DMS114 treated with DMSO at 0.1 percent for 48 hours (cell line): ENCODE measurements around the gene SLC10A7.

Experiments
- DNase-seq: peaks from one replicate; lab custom pipeline; 2025; ENCODE audit not compliant: unreplicated experiment; lab: John Stamatoyannopoulos, UW

Gene SLC10A7

DNA sequence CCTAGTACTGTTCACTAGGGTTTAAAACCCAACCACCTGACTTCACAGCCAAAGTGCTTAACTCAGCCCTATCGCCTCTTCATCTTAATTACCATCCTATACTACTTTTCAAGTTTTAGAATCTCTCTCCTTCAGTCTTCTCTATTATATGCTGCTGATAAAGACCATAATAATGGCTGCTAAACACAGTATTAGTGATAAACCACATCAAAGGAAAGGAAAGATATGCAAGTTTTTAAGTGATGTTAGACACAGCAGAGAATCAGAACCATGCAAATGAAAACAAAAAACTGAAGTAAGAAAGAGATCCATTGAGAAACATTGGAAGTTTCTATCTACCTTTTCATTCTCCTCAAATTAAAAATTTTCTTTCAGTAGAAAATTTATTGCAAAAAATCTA, 206.6 kb downstream of the SLC10A7 start:
- no peak for DNase-seq

DNA sequence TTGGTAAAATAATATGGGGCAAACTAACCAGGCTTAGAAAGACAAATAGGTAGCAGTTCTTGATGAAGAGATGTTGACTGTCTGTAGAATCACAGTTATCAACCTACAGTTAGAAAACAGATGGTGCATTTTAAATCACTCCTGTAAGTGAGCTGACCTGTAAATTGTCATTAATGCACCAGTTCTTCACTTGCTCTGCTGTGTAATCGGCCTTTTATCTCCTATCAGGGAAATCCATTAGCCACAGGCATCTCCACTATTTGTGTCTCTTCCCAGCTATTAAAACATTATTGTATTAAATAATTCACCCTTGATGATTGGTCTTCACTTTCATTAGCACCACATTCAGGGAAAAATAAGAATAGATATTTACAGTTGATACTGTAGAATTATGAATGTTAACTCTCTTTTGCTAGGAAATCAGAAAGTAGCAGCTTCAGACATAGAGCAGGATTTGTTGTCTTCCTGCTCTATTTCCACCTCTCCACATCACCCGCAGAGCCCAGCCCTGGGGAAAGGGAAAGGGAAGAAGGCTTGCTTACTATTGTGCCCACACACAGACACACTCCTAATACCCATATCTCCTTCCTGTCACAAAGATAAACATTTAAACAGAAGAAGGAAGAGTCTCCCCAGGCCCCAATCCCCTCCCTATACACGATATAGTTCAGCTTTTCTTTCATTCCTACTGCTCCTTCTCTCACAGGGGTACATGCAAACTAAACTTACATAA, 210.3 kb downstream of the SLC10A7 start:
- DNase-seq = no peak

DNA sequence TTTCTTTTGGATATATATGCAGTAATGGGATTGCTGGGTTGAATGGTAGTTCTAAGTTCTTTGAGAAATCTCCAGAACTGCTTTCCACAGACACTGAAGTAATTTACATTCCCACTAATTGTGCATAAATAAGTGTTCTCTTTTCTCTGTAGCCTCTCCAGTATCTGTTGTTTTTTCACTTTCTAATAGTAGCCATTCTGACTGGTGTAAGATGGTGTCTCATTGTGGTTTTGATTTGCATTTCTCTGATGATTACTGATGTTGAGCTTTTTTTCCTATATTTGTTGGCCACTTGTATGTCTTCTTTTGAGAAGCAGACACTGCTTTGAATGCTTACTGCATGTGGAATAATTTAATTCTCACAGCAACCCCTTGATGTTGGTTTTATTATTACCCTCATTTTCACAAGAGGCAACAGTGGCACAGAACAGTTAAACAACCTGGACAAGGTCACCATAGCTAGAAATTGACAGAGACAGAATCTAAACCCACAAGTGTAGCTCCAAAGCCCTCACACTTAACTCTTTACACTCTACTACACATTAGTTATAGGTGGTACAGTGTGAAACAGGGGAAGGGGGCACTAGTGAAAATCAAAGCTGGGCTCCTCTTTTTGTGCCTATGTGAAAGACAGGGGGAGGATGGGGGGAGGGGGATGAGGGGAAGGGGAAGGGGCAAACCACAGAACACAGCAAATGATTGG, 211.3 kb downstream of the SLC10A7 start:
- DNase-seq = no peak

DNA sequence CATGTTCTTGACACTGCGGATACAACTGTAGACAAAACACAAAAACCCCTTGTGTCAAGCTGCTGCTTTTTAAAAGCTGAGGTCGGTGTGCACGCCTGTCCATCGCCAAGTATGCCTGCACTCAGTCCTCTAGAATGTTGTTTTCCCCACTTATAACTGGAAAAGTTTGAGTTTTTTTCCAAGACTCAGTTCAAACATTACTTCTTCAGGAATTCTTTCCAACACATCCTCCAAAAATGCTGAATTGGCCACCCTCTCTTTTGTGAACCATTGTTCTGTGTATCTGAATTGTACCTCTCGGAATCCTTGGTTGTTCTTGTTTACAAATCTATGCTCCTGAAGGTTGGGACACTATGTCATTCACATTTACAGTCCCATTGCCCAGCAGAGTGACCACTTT, 212.8 kb downstream of the SLC10A7 start:
- no peak for DNase-seq

DNA sequence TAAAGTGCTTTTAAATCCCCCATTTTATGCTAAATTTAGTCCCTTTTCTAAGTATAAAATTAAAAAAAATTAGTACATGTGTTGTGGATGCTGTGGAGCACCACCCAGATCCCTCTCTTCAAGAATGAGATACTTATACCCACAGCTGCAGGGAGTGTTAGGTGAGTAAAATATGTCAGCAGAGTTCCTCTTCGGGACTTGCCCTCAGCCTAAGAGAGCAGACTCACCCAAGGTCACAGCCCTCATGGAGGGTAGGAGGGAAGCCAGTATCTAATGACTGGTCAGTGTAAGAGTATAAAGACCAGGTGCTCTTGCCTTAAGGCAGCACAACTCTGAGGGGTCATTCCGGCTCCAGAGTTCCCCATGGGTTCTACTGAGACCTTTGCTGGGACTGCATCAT, 218.9 kb downstream of the SLC10A7 start:
- no peak for DNase-seq

DNA sequence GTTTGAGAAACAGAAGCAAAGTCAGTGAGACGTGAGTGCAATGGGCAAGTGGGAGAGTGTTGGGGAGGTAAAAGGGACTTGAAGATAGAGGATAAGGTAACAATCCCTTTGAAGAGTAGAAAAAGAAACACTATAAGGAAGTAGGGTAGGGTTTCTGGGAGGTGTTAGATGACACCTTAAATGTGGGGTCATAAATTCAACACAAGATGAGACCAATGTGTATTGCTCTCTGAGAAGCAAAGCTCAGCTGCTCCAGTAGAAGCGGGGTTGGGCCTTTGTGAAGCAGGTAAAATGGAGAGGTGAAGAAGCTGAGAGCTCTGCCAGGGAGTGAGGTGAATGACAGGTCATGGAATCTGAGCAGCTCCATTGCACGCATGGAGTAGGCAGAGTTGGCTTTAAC, 222.1 kb downstream of the SLC10A7 start:
- DNase-seq = no peak

DNA sequence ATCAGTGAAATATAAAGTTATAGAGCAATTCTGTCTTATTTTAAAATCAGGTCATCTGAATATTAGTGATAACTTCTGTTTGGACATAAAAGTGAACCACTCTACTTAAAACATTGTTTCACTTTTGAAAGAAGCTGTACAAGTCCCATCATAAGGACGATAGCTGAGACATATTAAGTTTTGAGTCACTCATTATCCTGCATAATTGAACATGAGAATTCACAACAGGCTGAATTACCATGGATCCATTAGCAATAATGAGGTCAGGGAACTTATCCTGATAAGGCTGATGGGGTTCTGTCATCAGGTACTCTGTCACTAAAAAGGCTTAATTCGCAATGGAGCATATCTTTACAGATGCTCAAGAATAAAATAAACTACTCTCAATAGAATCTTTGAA, 227.0 kb downstream of the SLC10A7 start:
- DNase-seq = no peak

DNA sequence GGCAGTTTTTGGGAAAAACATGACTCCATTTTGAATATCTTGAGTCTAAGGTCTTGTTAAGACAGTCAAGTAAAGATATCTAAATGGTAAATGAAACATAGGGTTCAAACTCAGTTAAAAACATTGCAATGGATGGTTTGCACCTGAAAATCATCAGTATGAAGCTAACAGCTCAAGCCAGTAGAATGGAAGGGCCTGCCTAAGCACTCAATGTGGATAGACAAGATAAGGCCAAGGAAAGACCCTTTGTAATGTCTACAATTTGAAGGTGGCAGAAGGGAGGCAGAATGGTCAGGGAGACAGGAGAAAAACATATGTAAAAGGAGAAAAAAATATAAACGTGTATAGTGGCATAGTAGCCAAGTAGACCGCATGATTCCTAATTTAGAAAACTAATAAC, 229.2 kb downstream of the SLC10A7 start:
- no peak for DNase-seq

DNA sequence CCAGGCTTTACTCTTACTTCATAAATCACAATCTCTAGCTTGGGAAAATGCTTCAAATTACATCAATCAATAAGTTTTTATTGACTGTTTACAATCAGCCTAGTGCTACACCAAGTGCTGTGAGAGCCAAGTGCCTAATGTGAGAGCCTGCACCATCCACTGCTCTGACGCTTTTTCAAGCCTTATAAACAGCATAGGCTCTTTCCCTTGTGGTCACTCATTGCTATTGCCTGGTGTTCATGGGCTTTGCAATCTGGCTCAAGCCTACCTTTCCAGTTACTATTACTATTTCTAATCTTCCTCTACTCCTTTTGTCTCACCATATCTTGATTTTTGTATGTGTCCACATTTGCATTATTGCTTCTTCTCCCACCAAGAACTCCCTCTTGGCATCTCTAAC, 230.4 kb downstream of the SLC10A7 start:
- DNase-seq = no peak

DNA sequence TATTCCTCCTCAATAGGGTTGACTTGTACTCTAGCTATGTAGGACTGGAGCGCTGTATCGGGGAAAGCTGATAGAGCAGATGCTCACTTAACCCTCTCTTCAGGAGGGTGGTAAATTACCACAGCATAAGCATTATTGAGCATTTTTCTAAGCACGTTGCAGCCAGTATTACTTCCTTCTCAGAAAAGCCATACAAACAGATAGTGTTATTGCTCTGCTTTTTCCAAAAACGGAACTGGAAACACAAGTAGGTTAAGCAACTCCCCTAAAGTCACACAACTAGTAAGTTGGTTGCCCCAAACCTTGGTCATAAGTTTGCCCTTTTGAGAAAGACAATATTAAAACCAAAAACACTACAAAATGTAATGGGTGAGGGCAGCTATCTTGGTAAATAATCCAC, 233.5 kb downstream of the SLC10A7 start:
- DNase-seq = no peak

DNA sequence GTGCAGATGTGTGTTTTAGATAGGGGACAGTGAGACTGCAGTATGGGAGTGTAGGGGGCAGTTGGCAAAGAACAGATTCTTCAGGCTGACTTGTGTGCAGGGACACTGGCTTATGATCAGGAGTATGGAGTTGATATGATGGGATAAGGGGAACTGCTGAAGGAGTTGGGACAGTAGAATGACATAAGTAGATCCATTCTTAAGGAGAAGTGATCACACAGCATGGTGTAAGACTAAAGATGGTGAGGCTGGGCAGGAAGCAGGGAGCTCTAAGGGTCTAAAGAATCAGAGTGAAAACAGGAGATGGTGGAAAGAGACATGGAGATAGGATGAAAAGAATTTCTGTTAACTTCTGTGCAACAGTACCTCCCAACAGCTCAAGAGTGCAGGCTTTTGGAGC, 236.7 kb downstream of the SLC10A7 start:
- no peak for DNase-seq

DNA sequence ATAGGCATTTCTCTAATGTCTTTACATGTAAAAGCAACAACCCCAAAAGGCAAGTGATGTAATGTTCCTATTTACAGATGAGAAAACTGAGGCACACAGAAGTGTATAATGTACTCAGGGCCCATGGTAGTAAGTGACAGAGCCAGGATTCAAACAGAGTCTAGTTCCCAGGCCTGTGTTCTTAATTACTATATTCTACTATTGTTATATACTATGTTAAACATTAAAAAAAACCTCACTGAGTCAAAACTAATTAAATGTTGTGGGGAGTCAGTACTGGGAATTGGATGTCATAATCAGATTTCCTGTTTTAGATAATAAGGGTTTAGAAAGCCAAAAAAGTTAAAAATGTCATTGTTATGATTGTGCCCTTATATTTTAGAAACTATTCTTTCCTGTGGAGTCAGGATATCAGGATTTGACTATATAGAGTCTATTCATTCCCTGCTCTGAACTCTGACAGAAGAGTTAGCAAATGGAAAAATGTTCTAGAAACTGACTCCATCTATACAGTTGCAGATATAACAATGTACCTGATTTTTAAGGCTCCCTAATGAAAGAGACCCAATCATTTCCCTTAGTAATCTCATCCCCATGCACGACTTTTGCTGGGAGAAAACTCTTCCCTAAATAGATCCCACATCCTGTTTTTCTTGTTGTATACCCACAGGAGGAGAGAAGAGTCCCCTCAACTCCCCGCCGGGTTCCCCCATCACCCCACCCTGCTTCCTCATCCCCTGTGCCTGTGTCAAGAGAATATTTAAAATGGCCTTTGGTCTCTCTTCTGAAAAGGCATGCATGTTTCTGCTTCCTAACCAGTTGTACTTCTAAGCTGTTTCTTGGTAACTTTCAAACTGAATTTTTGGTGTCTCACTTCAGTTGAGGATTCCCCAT, 237.7 kb downstream of the SLC10A7 start:
- no peak for DNase-seq

DNA sequence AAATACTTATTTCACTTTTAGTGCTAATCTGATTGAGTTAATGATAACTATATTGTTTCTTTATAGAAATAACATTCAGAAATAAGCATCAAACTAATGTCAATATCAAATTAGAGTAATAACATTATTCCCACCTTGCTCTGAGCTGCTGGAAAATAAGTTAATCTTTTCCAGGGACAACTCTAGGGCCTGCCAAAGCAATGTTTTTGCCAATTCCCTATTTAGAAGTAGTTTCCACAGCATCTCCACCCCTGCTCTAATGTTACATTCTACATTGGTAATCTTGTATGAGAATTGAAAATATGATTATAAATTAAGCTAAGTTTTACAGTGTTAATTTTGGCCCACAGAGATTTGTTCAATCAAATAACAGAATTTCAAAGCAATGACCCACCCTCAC, 239.1 kb downstream of the SLC10A7 start:
- no peak for DNase-seq

DNA sequence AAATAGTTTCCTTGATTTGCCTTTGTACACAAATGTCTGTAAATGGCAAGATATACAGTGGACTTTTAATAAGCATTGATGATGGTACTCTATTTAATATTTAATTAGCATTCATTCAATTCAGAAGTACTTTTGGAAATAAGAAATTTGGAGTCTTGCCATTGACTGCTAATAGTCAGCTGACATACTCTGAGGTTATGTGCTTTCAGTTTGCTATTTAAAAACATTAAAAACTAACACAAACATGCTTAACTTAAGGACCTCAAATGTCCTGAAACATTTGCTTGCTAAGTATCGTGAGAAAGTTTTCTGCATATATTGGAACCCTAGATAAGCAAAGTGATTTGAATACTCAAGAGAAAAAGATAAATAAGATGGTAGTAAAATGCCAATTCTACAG, 242.8 kb downstream of the SLC10A7 start:
- no peak for DNase-seq

DNA sequence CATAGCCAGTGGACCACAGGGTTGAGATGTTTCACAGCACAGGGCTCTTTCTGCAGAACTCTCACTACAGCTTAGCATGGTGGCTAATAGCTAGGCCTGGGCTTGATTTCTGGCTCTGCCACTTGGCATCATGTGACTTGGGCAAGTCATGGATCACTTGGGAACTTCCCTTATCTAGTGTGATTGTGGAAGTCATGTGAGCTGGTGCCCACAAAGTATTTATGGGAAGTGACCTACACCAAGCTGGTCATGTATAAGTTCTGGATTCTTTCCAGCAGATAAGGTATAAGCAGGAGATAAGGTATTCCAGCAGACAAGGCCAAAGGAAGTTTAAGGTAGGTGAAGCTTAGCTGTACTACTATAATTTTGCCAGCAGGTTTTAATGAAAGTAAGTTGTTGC, 246.4 kb downstream of the SLC10A7 start:
- no peak for DNase-seq

DNA sequence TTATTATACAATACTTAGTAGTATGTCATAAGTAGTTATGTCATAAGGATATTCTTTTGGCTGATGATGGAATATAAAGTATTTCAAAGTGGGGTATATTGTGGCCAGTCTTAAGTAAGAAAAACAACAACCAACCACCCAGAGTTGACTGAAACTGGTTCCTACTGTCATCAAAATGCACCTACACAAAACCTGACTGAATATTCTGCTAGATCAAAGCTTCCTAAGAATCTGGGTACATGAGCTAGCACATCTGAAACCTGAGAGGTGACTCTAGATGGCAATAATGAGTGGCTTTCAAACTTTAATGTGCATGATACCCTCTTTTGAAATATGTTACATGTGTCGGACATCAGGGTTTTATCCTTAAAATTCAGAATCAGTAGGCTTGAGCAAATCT, 247.0 kb downstream of the SLC10A7 start:
- no peak for DNase-seq

DNA sequence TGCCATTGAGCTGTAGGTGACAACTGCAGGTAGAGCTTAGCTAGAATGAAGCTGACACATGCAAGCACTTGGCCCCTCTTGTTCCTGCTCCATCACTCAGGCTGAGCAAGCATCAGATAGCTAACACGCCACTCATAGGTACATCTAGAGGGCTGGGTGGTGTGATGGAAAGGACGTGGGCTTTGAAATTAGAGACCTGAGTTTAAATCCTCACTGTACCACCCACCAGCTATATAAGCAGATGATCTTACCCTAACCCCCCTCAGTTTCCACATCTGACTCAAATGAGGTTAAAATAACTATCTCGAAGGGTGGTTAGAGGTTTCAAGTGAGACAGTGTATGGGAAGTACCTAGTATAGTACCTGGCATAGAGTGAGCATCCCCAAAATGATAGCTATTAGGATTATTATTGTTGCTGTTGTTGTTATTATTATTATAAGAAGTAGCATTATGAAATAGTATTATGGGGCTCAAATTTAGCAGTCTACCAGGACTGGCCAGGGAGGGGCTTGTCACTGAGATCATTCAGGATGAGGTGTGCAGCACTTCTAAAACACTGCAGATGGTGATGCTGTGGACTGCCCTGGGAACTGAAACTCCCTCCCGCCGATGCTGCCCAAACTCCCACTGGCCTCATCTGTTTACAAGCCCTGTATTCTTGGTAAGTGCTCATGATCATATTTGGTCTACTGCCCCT, 248.4 kb downstream of the SLC10A7 start:
- no peak for DNase-seq

DNA sequence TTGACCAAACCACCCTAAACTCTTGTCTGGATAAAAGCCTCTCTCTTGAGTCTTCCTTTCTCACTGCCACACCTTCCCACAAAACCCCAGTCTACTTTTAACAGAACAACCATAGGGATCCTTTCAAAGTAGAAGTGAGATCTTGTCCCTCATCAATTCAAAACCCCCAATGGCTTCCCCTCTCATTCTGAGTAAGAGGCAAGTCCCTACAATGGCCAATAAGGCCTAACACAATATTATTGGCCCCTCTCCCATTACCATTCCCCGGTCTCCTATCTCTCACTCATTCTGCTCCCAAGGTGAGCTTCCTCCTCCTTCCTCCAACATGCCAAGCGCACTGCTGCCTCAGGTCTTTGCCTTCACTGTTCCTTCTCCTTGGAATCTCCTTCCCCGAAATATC, 250.3 kb downstream of the SLC10A7 start:
- no peak for DNase-seq

DNA sequence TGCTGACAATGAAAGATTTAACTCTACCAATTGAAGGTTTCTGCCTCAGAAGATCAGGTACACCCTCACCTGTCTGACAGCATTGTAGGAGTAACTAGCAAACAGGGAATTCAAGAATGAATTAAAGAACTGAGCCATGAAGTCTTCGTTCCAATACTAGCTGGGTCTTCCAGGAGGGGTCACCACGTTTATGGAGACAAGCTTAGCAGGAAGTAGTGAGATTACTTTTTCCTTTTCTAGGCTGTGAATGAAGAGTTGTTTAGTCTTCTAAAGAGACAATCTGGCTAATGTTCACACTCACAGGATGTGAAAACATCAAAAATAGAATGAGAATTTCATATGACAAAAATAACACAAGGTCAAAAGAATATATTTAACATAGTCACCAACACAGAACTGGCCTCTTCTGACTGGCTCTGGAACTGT, 252.5 kb downstream of the SLC10A7 start:
- no peak for DNase-seq

DNA sequence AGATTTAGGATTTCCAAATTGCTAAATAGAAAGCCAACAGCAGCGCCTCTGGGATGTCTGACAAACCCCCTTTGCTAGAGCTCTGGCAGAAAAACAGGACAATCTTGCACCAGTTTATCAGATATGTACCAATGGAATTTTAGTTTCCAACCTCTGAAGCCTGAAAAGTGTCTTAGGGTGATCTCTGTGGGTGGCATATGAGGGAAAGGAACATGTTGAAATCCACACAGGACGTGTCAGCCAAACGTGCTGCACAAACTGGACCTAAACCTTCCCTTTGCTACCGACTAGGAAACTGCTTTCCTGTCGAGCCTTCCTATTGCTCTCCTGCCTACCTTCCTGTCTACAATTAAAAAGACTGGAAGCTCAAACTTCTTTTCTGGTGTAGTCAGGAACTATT, 253.9 kb downstream of the SLC10A7 start:
- no peak for DNase-seq

DNA sequence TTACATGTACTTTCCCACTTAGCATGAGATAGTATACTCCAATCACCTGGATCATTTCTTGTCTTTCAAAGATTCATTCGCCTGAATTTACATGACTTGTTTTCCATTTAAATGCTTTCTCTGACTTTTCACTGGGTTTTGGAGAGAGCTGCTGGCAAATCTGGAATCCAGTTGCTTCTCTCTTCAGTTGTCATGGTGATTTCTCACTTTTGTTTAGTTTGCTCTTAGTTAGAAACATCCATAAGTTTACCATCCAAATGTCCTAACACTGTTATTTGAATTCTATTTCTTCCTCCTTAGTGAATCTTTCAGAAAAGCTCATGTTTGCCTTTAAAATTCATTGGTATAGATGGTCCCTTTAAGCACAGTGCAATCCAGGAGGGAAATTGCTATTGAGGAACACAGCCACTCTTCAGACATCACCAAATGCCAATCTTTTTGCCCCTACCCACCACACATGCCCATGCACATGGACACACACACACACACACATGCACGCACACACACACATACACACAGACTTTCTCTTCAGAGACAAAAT, 255.7 kb downstream of the SLC10A7 start:
- DNase-seq = no peak
